GM13976 (cell line): ENCODE results near the gene RGS7.

Source experiments
- DNase-seq: peaks from one replicate; pipeline ENCODE4 v3.0.0; 2012; ENCODE audit warnings: low spot score
- in situ Hi-C: fragments of 300-500 bp; cut with MboI; formaldehyde crosslinking; loops from one replicate; pipeline ENCODE4 v1.12.0; 2022; ENCODE audit warnings: low sequenced_read_pairs, mixed read lengths, inconsistent platforms; ENCODE audit not compliant: unreplicated experiment
- TF ChIP-seq, protein P1 (sequence below): IDR thresholded peaks from 2 replicates; pipeline ENCODE4 v1.5.1; 2012; ENCODE audit warnings: borderline replicate concordance, mild to moderate bottlenecking; ENCODE audit not compliant: insufficient read depth; ENCODE audit errors: extremely low read depth, missing control alignments, control extremely low read depth

The RGS7 gene

DNA sequence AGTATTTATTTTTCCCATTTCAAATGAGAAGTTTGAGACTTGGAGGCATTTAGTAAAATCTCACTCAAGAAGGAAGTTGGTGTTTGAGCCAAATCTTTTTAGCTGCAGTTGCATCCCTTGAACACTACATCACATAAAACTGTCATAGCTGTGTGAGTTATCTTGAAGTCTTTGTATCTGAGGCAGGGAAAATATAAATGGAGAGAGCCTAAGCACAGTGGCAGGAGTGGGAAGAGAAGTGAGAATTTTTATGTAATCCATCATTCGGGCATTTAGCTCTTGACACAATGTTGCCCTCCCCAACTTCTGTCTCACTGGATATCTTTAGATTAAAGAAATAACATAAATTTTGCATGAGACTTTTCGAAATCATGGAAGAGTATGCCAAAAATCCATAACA, 509.7 kb downstream of the RGS7 start:
- TF ChIP-seq, protein P1, sequence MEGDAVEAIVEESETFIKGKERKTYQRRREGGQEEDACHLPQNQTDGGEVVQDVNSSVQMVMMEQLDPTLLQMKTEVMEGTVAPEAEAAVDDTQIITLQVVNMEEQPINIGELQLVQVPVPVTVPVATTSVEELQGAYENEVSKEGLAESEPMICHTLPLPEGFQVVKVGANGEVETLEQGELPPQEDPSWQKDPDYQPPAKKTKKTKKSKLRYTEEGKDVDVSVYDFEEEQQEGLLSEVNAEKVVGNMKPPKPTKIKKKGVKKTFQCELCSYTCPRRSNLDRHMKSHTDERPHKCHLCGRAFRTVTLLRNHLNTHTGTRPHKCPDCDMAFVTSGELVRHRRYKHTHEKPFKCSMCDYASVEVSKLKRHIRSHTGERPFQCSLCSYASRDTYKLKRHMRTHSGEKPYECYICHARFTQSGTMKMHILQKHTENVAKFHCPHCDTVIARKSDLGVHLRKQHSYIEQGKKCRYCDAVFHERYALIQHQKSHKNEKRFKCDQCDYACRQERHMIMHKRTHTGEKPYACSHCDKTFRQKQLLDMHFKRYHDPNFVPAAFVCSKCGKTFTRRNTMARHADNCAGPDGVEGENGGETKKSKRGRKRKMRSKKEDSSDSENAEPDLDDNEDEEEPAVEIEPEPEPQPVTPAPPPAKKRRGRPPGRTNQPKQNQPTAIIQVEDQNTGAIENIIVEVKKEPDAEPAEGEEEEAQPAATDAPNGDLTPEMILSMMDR = no peak
- in situ Hi-C loops = no loop called here
- no peak for DNase-seq

DNA sequence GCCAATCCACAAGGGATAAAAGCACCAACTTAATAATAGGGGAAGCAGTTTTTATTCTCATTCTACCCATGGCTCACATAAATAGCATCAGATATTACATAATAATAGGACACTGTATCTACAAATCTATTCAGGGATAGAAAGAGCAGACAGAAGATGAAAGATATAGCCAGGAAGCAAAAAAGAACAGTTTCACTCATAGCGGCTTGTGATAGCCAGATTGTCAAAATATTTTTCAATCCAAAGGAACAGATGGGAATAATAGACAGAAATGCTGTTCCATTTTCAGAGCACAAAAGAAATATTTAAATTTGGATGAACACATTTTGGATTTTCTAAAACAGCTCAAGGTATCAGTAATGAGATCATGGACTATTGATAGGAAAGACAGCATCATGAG, 512.5 kb downstream of the RGS7 start:
- TF ChIP-seq, protein P1 = no peak
- in situ Hi-C loops = no loop called here

DNA sequence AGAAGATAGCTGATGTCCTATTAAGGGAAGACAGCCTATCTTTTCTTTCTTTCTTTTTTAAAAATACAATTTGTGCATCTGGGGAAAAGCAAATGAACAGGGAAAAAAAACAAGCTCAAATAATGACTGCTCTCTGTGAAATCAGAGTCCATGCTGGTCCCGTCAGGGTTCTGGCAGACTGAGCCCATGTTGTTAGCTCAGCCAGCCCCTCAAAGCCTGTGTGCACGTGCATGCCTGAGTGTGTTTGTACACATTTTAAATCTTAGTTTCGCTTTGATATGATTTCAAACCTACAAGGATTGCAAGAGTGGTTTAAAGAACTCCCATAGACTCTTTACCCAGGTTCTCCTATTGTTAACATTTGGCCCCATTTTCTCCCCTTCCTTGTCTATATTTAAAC, 513.2 kb downstream of the RGS7 start:
- in situ Hi-C loops = no loop called here

More for the DNA sequence above, 512.5 kb downstream of the RGS7 start:
- DNase-seq = no peak

DNA sequence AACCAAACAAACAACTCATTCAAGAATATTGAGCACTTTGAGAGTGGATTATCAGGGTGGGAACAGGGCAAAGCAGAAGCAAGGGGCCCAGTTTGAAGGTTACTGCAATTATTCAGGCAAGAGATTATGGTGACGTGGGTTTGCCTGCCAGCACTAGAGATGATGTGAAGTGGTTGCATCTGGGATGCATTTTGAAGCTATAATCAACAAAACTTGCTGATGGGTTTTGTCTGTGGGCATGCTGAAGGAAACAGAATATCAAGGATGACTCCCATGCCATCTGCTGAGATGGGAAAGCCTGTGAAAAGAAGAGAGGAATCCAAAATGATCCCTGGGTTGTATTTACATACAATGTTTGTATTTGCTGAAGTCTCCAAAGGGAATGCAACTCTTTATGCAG, 520.7 kb downstream of the RGS7 start:
- DNase-seq = no peak
- TF ChIP-seq, protein P1 = no peak
- in situ Hi-C loops = no loop called here

More for the DNA sequence above, 513.2 kb downstream of the RGS7 start:
- no peak for DNase-seq
- TF ChIP-seq, protein P1 = no peak

DNA sequence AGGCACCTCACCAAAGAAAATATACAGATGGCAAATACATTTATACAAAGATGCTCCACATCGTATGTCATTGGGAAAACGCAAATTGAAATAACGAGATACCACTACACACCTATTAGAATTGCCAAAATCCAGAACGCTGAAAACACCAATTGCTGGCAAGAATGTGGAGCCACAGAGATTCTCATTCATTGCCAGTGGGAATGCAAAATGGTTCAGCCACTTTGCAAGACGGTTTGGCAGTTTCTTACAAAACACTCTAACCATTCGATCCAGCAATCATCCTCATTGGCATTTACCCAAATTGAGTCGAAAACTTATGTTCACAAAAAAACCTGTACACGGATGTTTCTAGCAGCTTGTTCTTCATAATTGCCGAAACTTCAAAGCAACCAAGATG, 521.7 kb downstream of the RGS7 start:
- DNase-seq = no peak
- TF ChIP-seq, protein P1 = no peak
- in situ Hi-C loops = no loop called here

DNA sequence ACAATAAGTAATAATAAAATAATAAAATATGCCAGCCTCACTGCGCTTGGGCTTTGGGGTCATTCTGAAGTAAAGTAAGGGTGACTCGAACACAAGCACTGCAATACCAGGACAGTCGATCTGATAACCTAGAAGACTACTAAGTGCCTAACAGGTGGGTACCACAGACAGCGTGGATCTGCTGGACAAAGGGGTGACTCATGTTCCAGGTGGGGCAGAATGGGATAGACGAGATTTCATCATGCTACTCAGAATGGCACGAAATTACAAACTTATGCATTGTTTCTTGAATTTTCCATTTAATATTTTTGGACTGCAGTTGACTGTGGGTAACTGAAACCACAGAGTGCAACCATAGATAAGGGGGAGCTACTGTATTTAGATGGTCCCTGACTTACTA, 523.9 kb downstream of the RGS7 start:
- TF ChIP-seq, protein P1 = no peak
- in situ Hi-C loops = no loop called here
- DNase-seq = no peak

DNA sequence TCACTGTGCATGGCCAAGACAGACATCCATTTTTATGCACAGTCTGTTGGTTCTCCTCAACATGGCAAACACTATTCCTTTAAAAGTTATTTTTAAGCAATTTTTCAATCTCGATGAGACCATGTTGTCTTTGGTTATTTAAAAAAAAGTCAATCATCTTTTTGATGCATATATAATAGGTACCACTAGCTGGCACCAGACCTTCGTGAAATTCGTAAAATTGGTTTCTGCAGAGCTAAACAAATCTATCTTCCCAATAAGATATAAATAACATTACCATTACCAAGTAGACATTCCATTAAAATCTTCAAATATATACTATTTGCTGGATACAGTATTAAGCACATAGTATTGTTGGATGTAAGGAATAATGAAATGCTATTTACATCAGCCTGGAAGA, 525.1 kb downstream of the RGS7 start:
- no peak for DNase-seq
- in situ Hi-C loops = no loop called here
- TF ChIP-seq, protein P1 = no peak
